Neutrophil (primary cell): ENCODE results near the gene GNG2.

Experiments
- H3K27ac ChIP-seq: fragments of 200-600 bp; sonication (generic); 2 replicates; pipeline ENCODE4 v1.5.1; 2016; ENCODE audit warnings: mild to moderate bottlenecking, moderate library complexity
- H3K27me3 ChIP-seq: fragments of 200-600 bp; sonication (generic); 2 replicates; pipeline ENCODE4 v1.6.0; 2016; ENCODE audit warnings: mild to moderate bottlenecking
- H3K36me3 ChIP-seq: fragments of 200-600 bp; sonication (generic); 2 replicates; pipeline ENCODE4 v1.5.1; 2017
- H3K4me1 ChIP-seq, 2 experiments: fragments of 200-600 bp in 1 of 2; sonication (generic) in 1 of 2; 1 replicate in 1 of 2; 2 replicates in 1 of 2; pipeline versions ENCODE4 v1.5.1 to v1.6.1; 2013 to 2016; ENCODE audit warnings: low read depth in 1 of 2, low read length in 1 of 2, mild to moderate bottlenecking in 1 of 2, moderate library complexity in 1 of 2; ENCODE audit not compliant: control insufficient read depth in 1 of 2, insufficient read depth in 1 of 2
- H3K4me3 ChIP-seq, 2 experiments: fragments of 200-600 bp in 1 of 2; sonication (generic) in 1 of 2; 1 replicate in 1 of 2; 2 replicates in 1 of 2; pipeline ENCODE4 v1.5.1; 2013 to 2016; ENCODE audit warnings: low read depth in 1 of 2, low read length in 1 of 2, mild to moderate bottlenecking in 1 of 2, moderate library complexity in 1 of 2
- H3K9me3 ChIP-seq: fragments of 200-600 bp; sonication (generic); 2 replicates; pipeline ENCODE4 v1.5.1; 2016
- TF ChIP-seq, protein P1 (sequence below): fragments of 200-600 bp; sonication (generic); IDR thresholded peaks from 2 replicates; pipeline ENCODE4 v1.5.1; 2016; ENCODE audit warnings: antibody characterized with exemption

Gene GNG2

GRCh38 chr14:51989293-51990234, 129.2 kb downstream of the GNG2 start, which contains the start of gene RTRAF:
TSS of gene RTRAF (plus strand) at chr14:51989546. CDS start at chr14:51989640, 94 bp downstream.
- no peaks in the 10 kb centered on the region for H3K9me3 ChIP-seq
- peaks cover 13 to 16% of the 10 kb centered on the region in 2 experiments for H3K4me1 ChIP-seq
- no peaks in the 10 kb centered on the region for H3K27me3 ChIP-seq
- TF ChIP-seq, protein P1, sequence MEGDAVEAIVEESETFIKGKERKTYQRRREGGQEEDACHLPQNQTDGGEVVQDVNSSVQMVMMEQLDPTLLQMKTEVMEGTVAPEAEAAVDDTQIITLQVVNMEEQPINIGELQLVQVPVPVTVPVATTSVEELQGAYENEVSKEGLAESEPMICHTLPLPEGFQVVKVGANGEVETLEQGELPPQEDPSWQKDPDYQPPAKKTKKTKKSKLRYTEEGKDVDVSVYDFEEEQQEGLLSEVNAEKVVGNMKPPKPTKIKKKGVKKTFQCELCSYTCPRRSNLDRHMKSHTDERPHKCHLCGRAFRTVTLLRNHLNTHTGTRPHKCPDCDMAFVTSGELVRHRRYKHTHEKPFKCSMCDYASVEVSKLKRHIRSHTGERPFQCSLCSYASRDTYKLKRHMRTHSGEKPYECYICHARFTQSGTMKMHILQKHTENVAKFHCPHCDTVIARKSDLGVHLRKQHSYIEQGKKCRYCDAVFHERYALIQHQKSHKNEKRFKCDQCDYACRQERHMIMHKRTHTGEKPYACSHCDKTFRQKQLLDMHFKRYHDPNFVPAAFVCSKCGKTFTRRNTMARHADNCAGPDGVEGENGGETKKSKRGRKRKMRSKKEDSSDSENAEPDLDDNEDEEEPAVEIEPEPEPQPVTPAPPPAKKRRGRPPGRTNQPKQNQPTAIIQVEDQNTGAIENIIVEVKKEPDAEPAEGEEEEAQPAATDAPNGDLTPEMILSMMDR = peak; percentile 27
- H3K4me3 ChIP-seq = peak within 1 kb of the TSS; percentile 81 to 87
- peak within 1 kb of the TSS; percentile 83 for H3K27ac ChIP-seq
- H3K36me3 ChIP-seq = peaks cover 24% of the 10 kb centered on the region

DNA sequence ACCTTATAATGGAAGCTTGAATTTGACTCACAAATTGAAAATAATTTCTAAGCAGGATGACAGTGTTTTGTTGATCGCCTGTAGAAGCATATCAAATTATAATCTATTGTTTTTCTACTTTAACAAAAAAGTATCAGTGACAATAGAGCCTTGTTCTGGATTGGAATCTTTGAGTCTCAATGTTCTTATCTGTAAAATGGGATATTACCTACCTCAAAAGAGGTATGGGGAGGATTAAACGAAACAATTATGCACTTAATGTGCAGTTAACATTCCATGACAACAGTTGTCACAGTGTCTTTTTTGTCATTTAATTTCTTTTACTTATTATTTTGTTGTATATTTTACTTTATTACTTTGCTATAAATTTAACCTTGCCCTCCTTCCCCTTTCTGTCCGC, 130.1 kb downstream of the GNG2 start:
- Histone ChIP-seq H3K27me3 (no peaks in the 10 kb centered on the region), H3K4me3 (peak overlapping the region; percentile 81 to 87), H3K36me3 (peaks cover 29% of the 10 kb centered on the region), H3K9me3 (no peaks in the 10 kb centered on the region), H3K27ac (no peak overlapping the region), H3K4me1 (peaks cover 13 to 16% of the 10 kb centered on the region in 2 experiments)
- TF ChIP-seq, protein P1 = no peak

DNA sequence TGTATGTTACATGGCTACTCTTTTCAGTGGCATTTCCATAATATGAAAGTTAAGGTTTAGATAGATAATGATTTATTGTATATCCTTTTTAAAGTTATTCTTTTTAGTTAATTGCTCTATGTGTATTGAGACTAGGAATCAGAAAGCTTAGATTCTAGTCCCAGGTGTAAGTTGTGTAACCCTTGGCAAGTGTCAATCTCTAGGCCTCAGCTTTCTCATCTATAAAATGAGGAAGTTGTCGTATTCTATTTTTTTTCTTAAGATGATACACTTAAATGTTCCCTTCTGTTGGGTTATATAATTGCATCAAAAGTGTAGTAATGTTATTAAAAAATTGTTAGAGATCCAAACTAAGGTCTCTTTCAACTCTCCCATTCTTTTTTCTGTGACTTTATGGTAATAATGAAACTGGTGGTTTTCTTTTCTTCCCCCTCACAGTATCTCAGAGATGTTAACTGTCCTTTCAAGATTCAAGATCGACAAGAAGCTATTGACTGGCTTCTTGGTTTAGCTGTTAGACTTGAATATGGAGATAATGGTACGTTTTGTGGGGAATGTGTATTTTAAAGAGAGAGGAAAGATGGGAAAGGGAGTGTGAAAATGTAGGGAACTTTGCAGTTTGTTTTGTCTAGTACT, 133.0 kb downstream of the GNG2 start:
- H3K27ac ChIP-seq = peak overlapping the region; percentile 35
- TF ChIP-seq, protein P1 = no peak

DNA sequence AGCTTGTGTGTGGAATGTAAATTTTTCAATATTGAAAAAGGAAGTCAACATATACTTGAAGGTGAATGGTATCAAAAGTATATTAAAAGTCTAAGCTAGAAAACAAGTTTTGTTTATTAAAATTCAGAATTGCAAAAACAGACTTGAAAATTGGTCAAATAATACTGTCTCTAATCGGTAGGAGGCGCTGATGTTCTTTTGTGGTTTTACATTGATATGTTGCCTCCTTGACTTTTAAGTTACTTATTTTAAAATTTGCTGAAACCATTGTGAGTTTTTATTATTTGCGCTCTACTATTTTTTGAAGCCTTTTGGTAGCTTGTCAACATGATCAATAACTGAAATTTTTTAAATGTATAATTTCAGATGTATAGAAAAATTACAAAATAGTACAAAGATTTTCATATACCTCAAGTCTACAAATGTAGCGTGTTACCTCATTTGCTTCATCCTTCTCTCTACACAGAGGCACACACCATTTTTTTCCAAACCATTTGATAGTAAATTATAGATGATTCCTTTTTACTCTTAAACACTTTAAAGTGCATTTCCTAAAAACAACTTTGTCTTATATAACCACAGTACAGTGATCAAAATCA, 135.8 kb downstream of the GNG2 start:
- Histone ChIP-seq H3K9me3 (no peaks in the 10 kb centered on the region), H3K4me3 (no peak overlapping the region), H3K27ac (no peak overlapping the region), H3K4me1 (no peaks in the 10 kb centered on the region), H3K27me3 (no peaks in the 10 kb centered on the region), H3K36me3 (peaks cover 56% of the 10 kb centered on the region)
- TF ChIP-seq, protein P1 = peak; percentile 41

More for the DNA sequence above, 133.0 kb downstream of the GNG2 start:
- Histone ChIP-seq H3K27me3 (no peaks in the 10 kb centered on the region), H3K4me3 (no peak overlapping the region), H3K4me1 (peaks cover 13 to 16% of the 10 kb centered on the region in 2 experiments), H3K36me3 (peaks cover 37% of the 10 kb centered on the region), H3K9me3 (no peaks in the 10 kb centered on the region)

- Histone ChIP-seq H3K36me3 (peaks cover 62% of the 10 kb centered on the region), H3K27ac (no peak overlapping the region), H3K9me3 (no peaks in the 10 kb centered on the region), H3K27me3 (no peaks in the 10 kb centered on the region), H3K4me1 (no peaks in the 10 kb centered on the region), H3K4me3 (no peak overlapping the region)
- TF ChIP-seq, protein P1 = no peak
Observed at GRCh38 chr14:51998348-51998747, 137.9 kb downstream of the GNG2 start.
